Spleen (tissue), 11 donors: Measurements from ENCODE around the gene ZBTB34. TPM values are rescaled to one million over a fixed set of nuclear protein-coding genes. Genes with fewer than 3 reads are reported as not detected.

Source experiments
- DNase-seq: peaks from one replicate; pipeline ENCODE4 v3.0.0-alpha.2; 2020
- H3K27ac ChIP-seq, 8 donors: fragments of 200-600 bp; sonication (generic) in 7 of 8; 1 replicate in 4 of 8; 2 replicates in 4 of 8; pipeline versions ENCODE4 v1.5.0 to v1.8.0; 2016 to 2021; ENCODE audit warnings: inconsistent platforms in 4 of 8, mild to moderate bottlenecking in 4 of 8, moderate library complexity in 1 of 8
- H3K27me3 ChIP-seq, 7 donors: fragments of 200-600 bp; sonication (generic) in 6 of 7; replicated peaks in 1 of 7; 1 replicate in 4 of 7; 2 replicates in 3 of 7; pipeline versions ENCODE4 v1.5.0 to v1.8.0; 2016 to 2021; ENCODE audit warnings: inconsistent platforms in 3 of 7, mild to moderate bottlenecking in 1 of 7
- H3K36me3 ChIP-seq, 6 donors: fragments of 200-600 bp; sonication (generic) in 5 of 6; 1 replicate in 4 of 6; 2 replicates in 2 of 6; pipeline versions ENCODE4 v1.5.0 to v1.8.0; 2016 to 2021; ENCODE audit warnings: inconsistent platforms in 2 of 6
- H3K4me1 ChIP-seq, 6 donors: fragments of 200-600 bp; sonication (generic) in 5 of 6; 1 replicate in 3 of 6; 2 replicates in 3 of 6; pipeline versions ENCODE4 v1.5.0 to v1.8.0; 2016 to 2021; ENCODE audit warnings: inconsistent platforms in 3 of 6
- H3K4me3 ChIP-seq, 8 donors: fragments of 200-600 bp; sonication (generic) in 7 of 8; 1 replicate in 4 of 8; 2 replicates in 4 of 8; pipeline versions ENCODE4 v1.5.0 to v1.8.0; 2016 to 2021; ENCODE audit warnings: inconsistent platforms in 4 of 8, mild to moderate bottlenecking in 4 of 8, moderate library complexity in 2 of 8
- H3K9me3 ChIP-seq, 8 donors: fragments of 200-600 bp; sonication (generic) in 7 of 8; 1 replicate in 4 of 8; 2 replicates in 4 of 8; pipeline versions ENCODE4 v1.5.0 to v1.8.0; 2016 to 2021; ENCODE audit warnings: inconsistent platforms in 4 of 8
- POLR2A ChIP-seq, 3 donors: fragments of 450-650 bp; IDR thresholded peaks; one replicate each; pipeline ENCODE4 v1.5.1; 2017; ENCODE audit warnings: antibody characterized with exemption in 3 of 3, mild to moderate bottlenecking in 1 of 3
- POLR2AphosphoS5 ChIP-seq, 3 donors: sonication (generic); formaldehyde crosslinking; IDR thresholded peaks; one replicate each; pipeline ENCODE4 v1.5.1; 2017; ENCODE audit warnings: antibody characterized with exemption in 3 of 3
- WGBS, 5 donors: extraction: QIAGEN DNeasy Blood & Tissue Kit in 3 of 5; methylation state at CpG; one replicate each; pipeline versions ENCODE4 v1.1.5 to v1.1.7; 2013 to 2018; 5-methylcytosine and 5-hydroxymethylcytosine counted together
- intact Hi-C: fragments of 100-400 bp; cut with DNase I; formaldehyde crosslinking; loops from one replicate; pipeline ENCODE4 v1.15.0; 2023; ENCODE audit warnings: low total_unique reads
- polyA plus RNA-seq, 3 donors: library from polyadenylated mRNA; stranded (reverse); fragments of 200-250 nt; gene quantifications; one replicate each; pipeline ENCODE4 v1.2.1, GENCODE V29; 2013
- total RNA-seq, 7 donors: library from RNA; depleted of rRNA in 3 of 7; stranded (reverse); fragments of >200 nt in 3 of 7; fragmentation: NEBNext Ultra II Directional in 4 of 7; extraction: Animal tissue kit (Norgen Biotek cat#: 25700) in 4 of 7; gene quantifications; one replicate each; pipeline versions ENCODE4 v1.1.0 to v1.2.1, GENCODE V29; 2016 to 2021
- TF ChIP-seq, protein P1 (sequence below), 11 experiments: fragments of 200-600 bp in 7 of 11; fragments of 450-650 bp in 4 of 11; sonication (generic) in 4 of 11; IDR thresholded peaks in 8 of 11; conservative IDR thresholded peaks in 3 of 11; 1 replicate in 7 of 11; 2 replicates in 4 of 11; pipeline versions ENCODE4 v1.4.0 to v1.8.0; 2016 to 2021; ENCODE audit warnings: antibody characterized with exemption in 11 of 11, inconsistent platforms in 4 of 11, mild to moderate bottlenecking in 1 of 11
- donor health status: healthy with polysubstance abuse.
- donor health status: DM: no; HTN: no; CAD: no; lungs with moderate emphysema.
- donor health status: DM: no; HTN: no; CAD: no.
- donor health status: Bipolar disorder and iron deficiency.
- donor health status: healthy.
- donor health status: DM: no; HTN: no; CAD: no.
- donor health status: DM: yes; HTN: yes; CAD: no.

Gene ZBTB34
- total and polyA plus RNA-seq, 10 donors, result 2.1 to 28.9 (median 15.1) TPM

- H3K27ac ChIP-seq, result peak overlapping the region in 7 of 8 donors; percentile 43 to 74 (median 66)
- H3K4me1 ChIP-seq, result peaks cover 0 to 18% (median 8%) of the 10 kb centered on the region in 6 donors
- no peaks in the 10 kb centered on the region for H3K9me3 ChIP-seq
- 92 to 97% (median 96%) methylated on average over 24 of the region's 24 CpGs for WGBS, 5 donors
- no peak for DNase-seq
- no peaks in the 10 kb centered on the region for H3K27me3 ChIP-seq
- intact Hi-C loops, result no loop called here
- H3K36me3 ChIP-seq, result peaks cover 6 to 89% (median 24%) of the 10 kb centered on the region in 6 donors
- peak in 1 of 3 donors; percentile 62 for TF ChIP-seq POLR2AphosphoS5 (IDR thresholded peaks at IDR 0.05)
- TF ChIP-seq POLR2A (IDR thresholded peaks at IDR 0.05), result no peak
- no peak overlapping the region for H3K4me3 ChIP-seq
Measured at GRCh38 chr9:126833020-126833419, 27.4 kb upstream of the ZBTB34 start.

- Histone ChIP-seq H3K27me3 (no peaks in the 10 kb centered on the region), H3K4me3 (no peak overlapping the region), H3K27ac (no peak overlapping the region), H3K36me3 (peaks cover 6 to 94% (median 24%) of the 10 kb centered on the region in 6 donors), H3K9me3 (no peaks in the 10 kb centered on the region), H3K4me1 (peaks cover 0 to 26% (median 13%) of the 10 kb centered on the region in 6 donors)
- intact Hi-C loops, result no loop called here
- no peak for DNase-seq
- TF ChIP-seq, protein P1, sequence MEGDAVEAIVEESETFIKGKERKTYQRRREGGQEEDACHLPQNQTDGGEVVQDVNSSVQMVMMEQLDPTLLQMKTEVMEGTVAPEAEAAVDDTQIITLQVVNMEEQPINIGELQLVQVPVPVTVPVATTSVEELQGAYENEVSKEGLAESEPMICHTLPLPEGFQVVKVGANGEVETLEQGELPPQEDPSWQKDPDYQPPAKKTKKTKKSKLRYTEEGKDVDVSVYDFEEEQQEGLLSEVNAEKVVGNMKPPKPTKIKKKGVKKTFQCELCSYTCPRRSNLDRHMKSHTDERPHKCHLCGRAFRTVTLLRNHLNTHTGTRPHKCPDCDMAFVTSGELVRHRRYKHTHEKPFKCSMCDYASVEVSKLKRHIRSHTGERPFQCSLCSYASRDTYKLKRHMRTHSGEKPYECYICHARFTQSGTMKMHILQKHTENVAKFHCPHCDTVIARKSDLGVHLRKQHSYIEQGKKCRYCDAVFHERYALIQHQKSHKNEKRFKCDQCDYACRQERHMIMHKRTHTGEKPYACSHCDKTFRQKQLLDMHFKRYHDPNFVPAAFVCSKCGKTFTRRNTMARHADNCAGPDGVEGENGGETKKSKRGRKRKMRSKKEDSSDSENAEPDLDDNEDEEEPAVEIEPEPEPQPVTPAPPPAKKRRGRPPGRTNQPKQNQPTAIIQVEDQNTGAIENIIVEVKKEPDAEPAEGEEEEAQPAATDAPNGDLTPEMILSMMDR (IDR thresholded peaks at IDR 0.05 in 8 of 11, conservative IDR thresholded peaks at IDR 0.05 in 3 of 11), result no peak
- TF ChIP-seq POLR2A (IDR thresholded peaks at IDR 0.05) (no peak), POLR2AphosphoS5 (IDR thresholded peaks at IDR 0.05) (no peak)
- WGBS, 5 donors, result 79 to 88% (median 86%) methylated on average over 8 of the region's 8 CpGs
Measured at GRCh38 chr9:126833710-126834345, 26.6 kb upstream of the ZBTB34 start.

DNA sequence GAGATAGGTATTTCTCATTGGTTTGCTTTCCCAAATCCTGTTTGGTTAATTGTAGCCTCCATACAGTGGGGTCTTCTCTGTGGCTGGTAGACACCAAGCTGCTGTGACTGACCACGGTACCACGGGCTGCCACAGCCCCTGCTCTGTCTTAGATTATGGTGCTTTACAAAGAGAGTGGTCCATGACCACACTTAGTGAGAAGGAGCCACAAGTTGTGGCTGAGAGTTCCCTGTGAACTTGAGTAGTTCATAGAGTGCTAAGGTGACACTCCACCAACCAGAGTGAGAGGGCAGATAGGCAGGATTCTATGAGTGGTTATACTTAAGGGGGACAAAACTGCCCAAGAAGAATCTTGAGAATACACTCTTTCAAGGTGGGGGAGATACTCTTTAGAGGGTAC is 25.8 kb upstream of the ZBTB34 start:
- intact Hi-C loops, result no loop called here
- no peak overlapping the region for H3K4me3 ChIP-seq
- H3K27ac ChIP-seq, result no peak overlapping the region
- peaks cover 0 to 23% (median 14%) of the 10 kb centered on the region in 6 donors for H3K4me1 ChIP-seq
- H3K9me3 ChIP-seq, result no peaks in the 10 kb centered on the region
- TF ChIP-seq, protein P1 (IDR thresholded peaks at IDR 0.05 in 8 of 11, conservative IDR thresholded peaks at IDR 0.05 in 3 of 11), result no peak
- TF ChIP-seq POLR2AphosphoS5 (IDR thresholded peaks at IDR 0.05), result no peak
- TF ChIP-seq POLR2A (IDR thresholded peaks at IDR 0.05), result no peak
- DNase-seq, result no peak
- H3K36me3 ChIP-seq, result peaks cover 6 to 98% (median 24%) of the 10 kb centered on the region in 6 donors
- H3K27me3 ChIP-seq, result no peaks in the 10 kb centered on the region
- 40 to 100% (median 94%) methylated on average over 2 of the region's 2 CpGs for WGBS, 5 donors

GRCh38 chr9:126836216-126836615 is 24.2 kb upstream of the ZBTB34 start:
- DNase-seq, result no peak
- WGBS, 5 donors, result 53 to 72% (median 59%) methylated on average over 2 of the region's 2 CpGs
- peaks cover 6 to 87% (median 24%) of the 10 kb centered on the region in 6 donors for H3K36me3 ChIP-seq

More at GRCh38 chr9:126836216-126836615, 24.2 kb upstream of the ZBTB34 start:
- no peak overlapping the region for H3K4me3 ChIP-seq
- no peaks in the 10 kb centered on the region for H3K27me3 ChIP-seq
- no peak for TF ChIP-seq POLR2AphosphoS5 (IDR thresholded peaks at IDR 0.05)
- no peak for TF ChIP-seq POLR2A (IDR thresholded peaks at IDR 0.05)
- TF ChIP-seq, protein P1 (IDR thresholded peaks at IDR 0.05 in 8 of 11, conservative IDR thresholded peaks at IDR 0.05 in 3 of 11), result no peak
- H3K27ac ChIP-seq, result no peak overlapping the region
- intact Hi-C loops, result no loop called here
- no peaks in the 10 kb centered on the region for H3K9me3 ChIP-seq
- peaks cover 0 to 23% (median 14%) of the 10 kb centered on the region in 6 donors for H3K4me1 ChIP-seq
